Measurements from ENCODE around the gene EVI5L.

EVI5L gene

DNA sequence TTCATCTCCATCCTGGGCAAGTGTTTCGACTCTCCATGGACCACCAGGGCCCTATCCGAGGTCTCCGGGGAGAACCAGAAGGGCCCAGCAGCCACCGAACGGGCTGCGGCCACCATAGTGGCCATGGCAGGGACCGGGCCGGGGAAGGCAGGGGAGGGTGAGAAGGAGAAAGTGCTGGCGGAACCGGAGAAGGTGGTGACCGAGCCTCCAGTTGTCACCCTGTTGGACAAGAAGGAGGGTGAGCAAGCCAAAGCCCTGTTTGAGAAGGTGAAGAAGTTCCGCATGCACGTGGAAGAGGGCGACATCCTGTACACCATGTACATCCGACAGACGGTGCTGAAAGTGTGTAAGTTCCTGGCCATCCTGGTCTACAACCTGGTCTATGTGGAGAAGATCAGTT is 68.9 kb downstream of the EVI5L start:
- DNase-seq (ENCODE audit: low read depth) = no peak

DNA sequence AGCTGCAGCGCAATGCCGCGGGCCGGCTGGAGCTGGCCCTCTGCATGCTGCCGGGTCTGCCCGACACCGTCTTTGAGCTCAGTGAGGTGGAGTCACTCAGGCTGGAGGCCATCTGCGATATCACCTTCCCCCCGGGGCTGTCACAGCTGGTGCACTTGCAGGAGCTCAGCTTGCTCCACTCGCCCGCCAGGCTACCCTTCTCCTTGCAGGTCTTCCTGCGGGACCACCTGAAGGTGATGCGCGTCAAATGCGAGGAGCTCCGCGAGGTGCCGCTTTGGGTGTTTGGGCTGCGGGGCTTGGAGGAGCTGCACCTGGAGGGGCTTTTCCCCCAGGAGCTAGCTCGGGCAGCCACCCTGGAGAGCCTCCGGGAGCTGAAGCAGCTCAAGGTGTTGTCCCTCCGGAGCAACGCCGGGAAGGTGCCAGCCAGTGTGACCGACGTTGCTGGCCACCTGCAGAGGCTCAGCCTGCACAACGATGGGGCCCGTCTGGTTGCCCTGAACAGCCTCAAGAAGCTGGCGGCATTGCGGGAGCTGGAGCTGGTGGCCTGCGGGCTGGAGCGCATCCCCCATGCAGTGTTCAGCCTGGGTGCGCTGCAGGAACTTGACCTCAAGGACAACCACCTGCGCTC is 69.8 kb downstream of the EVI5L start:
- no peak for DNase-seq (ENCODE audit: low read depth)

DNA sequence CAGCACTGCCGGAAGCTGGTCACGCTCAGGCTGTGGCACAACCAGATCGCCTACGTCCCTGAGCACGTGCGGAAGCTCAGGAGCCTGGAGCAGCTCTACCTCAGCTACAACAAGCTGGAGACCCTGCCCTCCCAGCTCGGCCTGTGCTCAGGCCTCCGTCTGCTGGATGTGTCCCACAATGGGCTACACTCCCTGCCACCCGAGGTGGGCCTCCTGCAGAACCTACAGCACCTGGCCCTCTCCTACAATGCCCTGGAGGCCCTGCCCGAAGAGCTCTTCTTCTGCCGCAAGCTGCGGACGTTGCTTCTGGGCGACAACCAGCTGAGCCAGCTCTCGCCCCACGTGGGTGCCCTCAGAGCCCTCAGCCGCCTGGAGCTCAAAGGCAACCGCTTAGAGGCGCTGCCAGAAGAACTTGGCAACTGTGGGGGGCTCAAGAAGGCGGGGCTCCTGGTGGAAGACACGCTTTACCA is 70.4 kb downstream of the EVI5L start:
- no peak for DNase-seq (ENCODE audit: low read depth)

DNA sequence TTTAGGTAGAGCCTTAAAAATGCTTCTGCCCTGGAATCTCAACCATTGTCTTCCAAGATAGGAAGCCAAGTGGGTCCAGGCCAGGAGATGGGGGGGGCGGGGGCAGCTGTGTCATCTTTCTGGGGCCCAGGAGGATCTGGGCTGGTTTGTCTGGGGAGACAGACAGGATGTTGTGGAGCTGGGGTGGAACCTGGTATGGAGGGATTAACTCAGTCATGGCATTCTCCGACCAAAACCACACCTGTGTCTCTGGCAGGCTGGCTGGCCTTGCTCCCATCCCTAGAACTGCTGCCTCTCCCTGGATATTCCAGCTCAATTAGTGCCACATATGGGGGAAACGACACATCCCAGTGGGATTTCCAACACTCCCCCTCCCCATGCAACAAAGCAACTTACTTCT is 70.9 kb downstream of the EVI5L start:
- no peak for DNase-seq (ENCODE audit: low read depth)

DNA sequence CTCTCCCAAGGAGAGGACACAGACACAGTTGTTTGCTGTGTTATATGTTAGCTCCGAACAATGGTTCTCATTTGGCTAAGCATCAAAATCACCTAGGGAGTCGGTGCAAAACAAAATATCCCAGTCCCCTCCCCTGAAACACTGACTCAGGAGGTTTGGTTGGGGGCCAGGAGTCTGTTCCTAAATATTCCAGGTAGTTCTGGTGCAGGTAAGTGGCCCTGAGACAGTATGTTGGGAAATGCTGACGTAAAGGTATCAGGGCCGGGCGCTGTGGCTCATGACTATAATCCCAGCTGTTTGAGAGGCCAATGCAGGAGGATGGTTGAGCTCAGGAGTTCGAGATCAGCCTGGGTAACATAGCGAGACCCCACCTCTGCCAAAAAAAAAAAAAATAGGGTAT is 71.3 kb downstream of the EVI5L start:
- DNase-seq (ENCODE audit: low read depth) = no peak

DNA sequence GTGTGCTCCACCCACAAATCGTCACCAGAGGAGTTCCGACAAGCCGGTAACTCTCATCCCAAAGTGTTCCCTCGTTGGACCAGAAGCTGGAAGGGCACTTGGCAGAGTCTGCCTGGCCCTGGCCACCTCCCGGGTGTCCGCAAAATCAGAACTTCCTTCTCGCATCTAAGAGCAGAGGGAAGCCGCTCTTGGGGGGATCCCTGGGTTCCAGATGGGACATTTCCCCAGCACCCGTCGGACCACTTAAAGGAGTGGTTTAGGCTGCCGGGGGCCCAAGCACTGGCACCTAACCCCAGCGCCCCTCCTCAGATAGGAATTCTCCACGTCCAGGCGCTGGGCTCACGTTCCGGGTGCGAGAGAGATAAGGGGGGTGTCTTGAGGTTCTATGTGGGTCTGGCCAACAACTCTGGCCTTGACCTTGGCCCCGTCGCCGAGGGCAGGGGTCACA is 72.8 kb downstream of the EVI5L start:
- no peak for DNase-seq (ENCODE audit: low read depth)

DNA sequence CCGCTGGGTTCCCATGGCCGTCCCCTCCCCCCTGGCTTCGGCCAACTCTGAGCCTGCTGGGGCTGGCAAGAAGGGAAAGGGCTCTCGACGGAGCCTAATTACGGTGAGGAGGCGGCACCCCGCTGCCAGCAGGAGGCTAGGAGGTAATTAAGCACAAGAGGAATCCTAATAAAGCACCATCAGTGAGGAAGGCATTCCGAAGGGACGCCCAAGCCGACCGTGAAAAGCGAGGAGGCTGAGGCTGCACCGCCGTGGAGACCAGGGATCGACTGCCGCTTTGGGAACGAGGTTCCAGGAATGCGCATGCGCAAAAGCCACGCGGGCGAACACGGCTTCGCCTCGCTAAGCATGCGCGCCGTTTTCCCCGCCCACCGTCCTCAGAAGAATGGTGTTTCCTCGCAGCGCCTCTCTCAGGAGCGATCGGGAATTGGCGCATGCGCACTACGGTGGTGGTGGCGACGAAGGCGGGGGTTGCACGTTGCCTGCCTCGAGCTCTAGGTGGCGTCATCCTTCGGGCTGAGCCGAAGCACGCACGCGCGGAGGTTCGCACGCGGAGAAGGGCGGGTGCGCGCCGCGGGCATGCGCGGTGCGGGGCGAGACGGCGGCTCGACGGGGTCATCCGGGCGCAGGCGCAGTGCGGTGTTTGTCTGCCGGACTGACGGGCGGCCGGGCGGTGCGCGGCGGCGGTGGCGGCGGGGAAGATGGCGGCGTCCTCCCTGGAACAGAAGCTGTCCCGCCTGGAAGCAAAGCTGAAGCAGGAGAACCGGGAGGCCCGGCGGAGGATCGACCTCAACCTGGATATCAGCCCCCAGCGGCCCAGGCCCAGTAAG is 73.4 kb downstream of the EVI5L start, which contains the start of gene MAP2K7:
Gene MAP2K7, plus strand, starts transcription at position 634 of the 830 bp plus-strand sequence. Its CDS starts 68 bp downstream, at position 702.
- peak; percentile 100 for DNase-seq (ENCODE audit: low read depth)

DNA sequence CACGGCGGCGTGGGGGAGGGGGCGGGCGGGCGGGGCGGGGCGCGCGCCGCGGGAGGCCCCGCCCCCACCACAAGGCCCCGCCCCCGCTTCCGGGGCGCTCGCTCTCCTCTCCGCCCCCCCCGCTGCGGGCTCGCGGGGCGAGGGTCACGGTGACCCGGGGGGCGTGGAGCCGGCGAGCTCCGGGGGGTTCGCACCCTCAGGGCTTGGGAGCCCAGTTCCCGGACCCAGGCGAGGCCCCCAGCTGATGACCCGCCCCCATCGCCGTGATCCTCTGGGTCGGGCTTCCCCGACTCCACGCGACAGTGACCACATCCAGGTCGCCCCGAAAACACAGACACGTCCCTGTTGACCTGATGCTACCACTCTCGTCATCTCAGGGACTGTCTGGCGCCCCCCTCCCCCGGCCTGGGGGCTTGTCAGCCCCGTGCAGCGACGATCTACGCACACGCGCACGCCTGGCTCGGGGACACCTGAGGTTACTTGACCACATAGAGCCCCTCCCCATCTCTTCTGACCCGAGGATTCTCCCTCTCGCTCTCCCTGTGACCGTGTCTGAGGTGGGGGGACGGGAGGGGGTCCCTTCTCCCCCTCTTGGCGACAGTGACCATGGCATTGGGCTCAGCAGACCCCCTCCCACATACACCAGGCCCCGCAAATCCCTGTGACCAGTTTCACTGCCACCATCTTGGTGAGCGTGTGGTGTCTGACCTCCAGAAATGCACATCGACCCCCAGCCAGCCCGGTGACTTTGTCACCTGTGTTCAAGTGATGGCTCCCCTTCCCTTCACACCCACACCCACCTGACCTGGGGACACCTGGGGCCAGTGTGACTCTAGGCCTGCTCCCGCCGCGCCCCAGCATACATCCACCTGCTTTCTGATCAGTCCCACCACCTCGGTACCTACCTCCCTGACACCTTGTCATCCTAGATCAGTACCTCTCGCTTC is 74.3 kb downstream of the EVI5L start:
- peak; percentile 38 for DNase-seq (ENCODE audit: low read depth)

DNA sequence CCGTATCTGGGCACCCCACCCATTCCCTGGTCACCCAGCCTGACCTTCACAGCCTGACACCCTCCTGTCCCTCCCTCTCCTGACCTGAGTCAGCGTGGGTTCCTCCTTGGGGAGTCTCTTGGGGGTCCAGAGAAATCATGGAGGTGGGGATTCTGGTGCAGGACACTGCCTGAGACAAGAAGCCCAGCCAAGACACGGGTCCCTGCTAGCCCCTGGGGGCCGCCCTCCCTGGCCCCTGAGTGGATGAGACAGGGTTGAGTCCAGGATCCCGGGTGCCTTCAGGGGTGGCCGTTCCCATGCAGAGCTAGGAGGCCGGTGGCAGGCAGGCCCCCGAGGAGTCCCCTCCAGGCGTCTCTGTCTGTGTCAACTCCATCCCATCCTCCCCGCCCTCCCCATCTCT is 75.2 kb downstream of the EVI5L start:
- DNase-seq (ENCODE audit: low read depth) = no peak

DNA sequence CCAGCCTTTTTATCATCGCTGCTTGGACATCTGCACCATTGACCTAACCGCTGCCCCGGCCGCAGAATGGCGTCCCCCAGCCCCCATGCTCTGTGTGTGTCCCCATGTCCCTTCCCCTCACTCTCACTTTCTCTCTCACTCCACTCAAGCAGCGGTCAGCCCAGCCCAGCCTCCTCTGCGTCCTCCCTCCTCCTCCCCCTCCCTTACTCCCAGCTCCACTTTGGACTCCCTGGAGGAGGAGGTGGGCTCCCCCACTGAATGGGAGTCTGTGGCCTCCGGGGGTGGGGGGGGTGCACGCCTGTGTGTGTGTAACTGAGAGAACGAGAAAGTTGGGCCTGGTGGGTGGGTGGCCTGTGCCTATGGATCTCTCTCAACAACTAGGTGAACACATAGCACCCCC is 75.8 kb downstream of the EVI5L start:
- no peak for DNase-seq (ENCODE audit: low read depth)

DNA sequence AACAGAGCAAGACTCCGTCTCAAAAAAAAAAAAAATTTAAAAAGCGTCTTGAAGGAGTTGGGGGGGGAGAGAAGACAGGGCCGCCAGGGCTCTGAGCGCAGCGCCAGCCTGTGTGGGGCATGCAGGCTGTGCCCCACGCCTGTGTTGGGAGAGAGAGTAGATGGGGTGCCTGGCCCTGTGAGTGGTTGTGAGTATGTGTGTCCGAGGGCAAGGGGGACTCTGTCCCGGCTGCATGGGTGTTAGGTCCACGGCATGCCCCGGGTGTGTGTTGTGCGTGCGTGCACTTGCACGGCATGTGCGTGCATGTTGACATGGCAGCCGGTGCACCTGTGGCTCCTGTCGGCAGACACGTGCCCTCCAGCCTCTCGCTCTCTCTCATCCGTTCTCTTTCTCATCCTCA is 77.1 kb downstream of the EVI5L start:
- DNase-seq (ENCODE audit: low read depth) = no peak

DNA sequence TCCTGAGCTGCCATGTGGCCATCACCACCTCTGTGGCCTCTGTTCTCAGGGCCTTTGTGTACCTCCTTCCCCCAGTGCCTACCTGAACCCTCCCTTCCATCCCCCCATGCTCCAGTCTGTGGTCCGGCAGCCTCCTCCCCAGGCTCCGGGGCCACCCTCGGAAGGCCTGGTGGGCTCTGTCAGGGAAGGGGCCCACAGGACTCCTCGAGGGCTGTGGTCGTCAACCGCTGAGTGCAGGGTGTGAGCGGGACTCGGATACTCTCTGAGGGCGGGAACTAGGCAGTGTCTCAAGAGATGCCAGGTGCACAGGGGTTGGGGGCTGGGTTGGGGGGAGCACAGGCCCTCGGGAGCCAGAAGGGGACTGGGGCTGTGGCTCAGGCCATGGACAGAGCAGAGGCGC is 77.5 kb downstream of the EVI5L start:
- no peak for DNase-seq (ENCODE audit: low read depth)

DNA sequence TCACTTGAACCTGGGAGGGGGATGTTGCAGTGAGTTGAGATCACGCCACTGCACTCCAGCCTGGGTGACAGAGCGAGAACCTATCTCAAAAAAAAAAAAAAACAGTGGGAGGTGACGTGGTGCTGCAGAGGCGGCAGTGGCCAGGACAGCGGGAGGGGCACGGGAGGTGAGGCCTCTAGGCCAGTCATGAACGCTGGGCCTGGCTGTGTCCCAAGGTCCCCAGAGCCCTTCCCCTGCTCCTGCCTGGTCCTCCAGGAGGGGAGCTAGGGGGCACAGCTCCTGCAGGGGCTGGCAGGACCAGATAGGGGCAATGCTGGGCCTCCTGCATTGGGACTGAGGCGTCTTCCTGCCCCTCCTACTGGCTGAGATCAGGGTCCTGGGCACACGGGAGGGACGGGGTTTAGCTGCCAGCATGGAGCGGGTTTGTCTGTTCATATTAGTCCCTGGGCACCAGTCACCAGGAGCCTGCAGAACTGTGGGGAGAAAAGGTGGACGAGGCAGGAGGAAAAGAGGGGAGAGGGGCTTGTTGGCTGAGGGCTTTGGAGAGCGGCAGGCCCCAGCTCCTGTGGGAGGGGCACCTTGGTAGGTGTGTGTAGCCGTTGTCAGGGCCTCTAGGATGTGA is 78.2 kb downstream of the EVI5L start:
- DNase-seq (ENCODE audit: low read depth) = no peak

DNA sequence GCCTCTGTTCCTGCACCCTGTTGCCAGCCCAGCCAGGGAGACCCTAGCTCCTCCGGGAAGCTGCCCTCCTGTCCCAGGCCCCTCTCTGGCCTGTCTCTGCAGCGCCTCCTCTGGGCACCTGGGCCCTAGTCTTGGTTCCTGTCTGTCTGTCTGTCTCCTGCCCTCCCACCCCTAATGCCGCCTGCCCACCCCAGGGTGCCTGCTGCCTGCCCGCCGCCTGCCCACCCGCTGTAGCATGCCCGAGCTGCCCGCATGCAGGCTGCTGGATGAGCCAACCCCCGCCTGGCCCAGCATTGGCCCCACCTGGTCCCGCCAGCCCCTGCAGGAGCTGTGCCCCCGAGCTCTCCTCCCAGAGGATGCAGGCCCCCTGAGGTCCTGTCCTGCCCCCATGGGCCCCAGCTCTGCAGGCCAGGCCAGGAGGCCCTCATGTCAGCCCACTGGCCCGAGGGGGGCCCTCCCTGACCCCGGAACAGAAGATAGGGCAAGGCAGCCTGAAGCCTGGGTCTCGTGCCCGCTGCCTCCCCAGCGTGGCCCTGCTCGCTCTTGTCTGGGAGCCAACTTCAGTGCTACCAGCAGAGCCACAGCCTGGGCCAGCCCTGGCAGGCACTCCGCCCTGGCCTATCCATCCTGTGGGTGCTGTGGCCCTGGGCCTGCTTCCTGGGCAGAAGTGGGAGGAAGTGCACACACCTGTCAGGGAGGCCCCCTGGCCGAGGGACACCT is 78.9 kb downstream of the EVI5L start:
- no peak for DNase-seq (ENCODE audit: low read depth)

DNA sequence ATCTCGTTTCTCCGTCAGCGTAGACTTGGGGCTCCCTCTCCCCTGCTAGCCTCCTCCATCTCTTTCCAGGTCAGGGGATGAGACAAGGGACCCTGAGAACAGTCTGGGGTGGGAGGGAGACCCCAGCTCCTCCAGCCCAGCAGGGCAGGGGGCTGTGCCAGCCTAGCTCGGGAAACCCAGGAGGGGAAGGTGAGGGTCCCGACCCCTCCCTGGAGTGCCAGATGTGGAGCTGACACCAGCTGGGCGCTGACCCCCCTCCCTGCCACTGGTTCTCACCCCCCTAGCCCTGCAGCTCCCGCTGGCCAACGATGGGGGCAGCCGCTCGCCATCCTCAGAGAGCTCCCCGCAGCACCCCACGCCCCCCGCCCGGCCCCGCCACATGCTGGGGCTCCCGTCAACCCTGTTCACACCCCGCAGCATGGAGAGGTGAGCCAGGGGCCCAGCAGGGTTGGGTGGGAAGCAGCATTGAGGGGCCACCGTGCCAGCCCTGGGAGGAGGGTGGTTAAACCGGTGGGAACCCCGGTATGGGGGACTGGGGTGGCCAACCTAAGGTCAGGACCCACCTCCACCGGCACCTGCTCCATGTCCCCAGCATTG is 79.6 kb downstream of the EVI5L start:
- DNase-seq (ENCODE audit: low read depth) = no peak

DNA sequence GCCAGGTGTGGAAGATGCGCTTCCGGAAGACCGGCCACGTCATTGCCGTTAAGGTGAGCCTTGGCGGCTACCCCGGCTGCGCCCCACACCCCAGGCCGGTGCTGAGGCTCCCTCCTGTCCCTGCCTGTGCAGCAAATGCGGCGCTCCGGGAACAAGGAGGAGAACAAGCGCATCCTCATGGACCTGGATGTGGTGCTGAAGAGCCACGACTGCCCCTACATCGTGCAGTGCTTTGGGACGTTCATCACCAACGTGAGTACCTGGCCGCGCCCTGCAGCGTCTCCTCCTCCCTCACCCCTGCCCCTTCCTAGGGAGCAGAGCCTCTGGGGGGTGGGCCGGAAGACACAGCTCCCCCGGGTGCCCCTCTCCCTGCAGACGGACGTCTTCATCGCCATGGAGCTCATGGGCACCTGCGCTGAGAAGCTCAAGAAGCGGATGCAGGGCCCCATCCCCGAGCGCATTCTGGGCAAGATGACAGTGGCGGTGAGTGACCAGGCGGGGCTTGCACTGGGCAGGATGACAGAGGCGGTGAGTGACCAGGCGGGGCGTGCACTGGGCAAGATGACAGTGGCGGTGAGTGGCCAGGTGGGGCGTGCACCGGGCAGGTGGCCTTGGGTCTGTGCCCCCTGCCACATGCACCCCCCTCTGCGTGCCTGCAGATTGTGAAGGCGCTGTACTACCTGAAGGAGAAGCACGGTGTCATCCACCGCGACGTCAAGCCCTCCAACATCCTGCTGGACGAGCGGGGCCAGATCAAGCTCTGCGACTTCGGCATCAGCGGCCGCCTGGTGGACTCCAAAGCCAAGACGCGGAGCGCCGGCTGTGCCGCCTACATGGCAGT is 80.5 kb downstream of the EVI5L start:
- DNase-seq (ENCODE audit: low read depth) = no peak

DNA sequence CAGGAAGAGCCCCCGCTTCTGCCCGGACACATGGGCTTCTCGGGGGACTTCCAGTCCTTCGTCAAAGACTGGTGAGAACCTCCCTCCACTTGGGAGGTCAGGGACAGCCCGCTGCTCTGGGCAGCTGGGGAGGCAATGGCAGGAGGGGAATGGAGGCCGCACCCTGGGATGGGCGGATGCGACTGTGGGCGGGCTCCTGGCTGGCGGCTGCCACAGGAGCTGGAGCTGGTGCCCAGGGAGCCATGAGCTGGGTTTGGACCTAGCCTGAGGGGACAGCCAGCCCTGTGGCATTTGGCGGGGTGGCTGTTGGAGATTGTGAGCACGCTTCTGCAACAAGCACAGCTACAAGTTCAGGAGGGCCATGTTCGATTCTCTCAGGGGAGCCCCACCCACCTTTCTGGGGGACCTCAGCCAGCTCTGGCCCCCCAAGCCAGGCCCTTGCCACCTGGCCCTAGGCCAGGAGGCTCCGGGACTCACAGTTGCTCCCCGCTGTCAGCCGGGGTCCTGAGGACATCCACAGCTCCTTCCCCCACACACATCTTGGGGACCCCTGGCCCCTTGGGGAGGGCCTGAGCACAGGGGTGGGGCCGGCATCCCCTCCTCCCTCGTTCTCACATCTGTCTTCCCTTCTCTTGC is 81.6 kb downstream of the EVI5L start:
- DNase-seq (ENCODE audit: low read depth) = no peak

DNA sequence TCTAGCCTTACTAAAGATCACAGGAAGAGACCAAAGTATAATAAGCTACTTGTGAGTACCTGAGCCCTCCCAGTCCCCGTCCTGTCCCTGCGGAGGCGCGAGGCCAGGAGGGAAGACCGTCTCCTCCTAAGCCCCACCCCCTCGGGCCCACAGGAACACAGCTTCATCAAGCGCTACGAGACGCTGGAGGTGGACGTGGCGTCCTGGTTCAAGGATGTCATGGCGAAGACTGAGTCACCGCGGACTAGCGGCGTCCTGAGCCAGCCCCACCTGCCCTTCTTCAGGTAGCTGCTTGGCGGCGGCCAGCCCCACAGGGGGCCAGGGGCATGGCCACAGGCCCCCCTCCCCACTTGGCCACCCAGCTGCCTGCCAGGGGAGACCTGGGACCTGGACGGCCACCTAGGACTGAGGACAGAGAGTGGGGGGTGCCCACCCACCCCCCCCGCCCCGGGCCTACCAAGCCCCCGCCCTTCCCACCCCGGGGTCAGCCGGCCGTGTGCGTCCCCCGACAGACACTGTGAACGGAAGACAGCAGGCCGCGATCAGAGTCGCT is 82.2 kb downstream of the EVI5L start:
- no peak for DNase-seq (ENCODE audit: low read depth)
